Thoracic aorta (tissue), 2 donors: ENCODE data around the gene ZNF138. TPM values are rescaled to one million over a fixed set of nuclear protein-coding genes. Genes with fewer than 3 reads are reported as not detected.
"Not testable (repeated sequence)": the region's sequence is repeated elsewhere in the genome, so short reads cannot be mapped to it uniquely, and the experiment has no call there.

Experiments
- ATAC-seq: fragments of 150-250 bp; one replicate; pipeline ENCODE4 v1.8.0; 2017; ENCODE audit warnings: low read depth; ENCODE audit not compliant: insufficient number of reproducible peaks, low FRiP score
- DNase-seq: peaks from one replicate; pipeline ENCODE4 v3.0.0-alpha.2; 2020; ENCODE audit warnings: low spot score
- H3K27ac ChIP-seq, 2 donors: fragments of 200-600 bp; sonication (generic); 1 replicate in 1 of 2; 2 replicates in 1 of 2; pipeline ENCODE4 v1.5.1; 2016; ENCODE audit warnings: mild to moderate bottlenecking in 2 of 2, moderate library complexity in 2 of 2
- H3K27me3 ChIP-seq: fragments of 200-600 bp; sonication (generic); replicated peaks from 2 replicates; pipeline ENCODE4 v1.6.0; 2016; ENCODE audit warnings: mild to moderate bottlenecking; ENCODE audit not compliant: insufficient read depth
- H3K36me3 ChIP-seq: fragments of 200-600 bp; sonication (generic); one replicate; pipeline ENCODE4 v1.5.1; 2016
- H3K4me1 ChIP-seq, 2 donors: fragments of 200-600 bp; sonication (generic); 1 replicate in 1 of 2; 2 replicates in 1 of 2; pipeline versions ENCODE4 v1.5.1 to v1.6.0; 2016; ENCODE audit warnings: low read depth in 2 of 2, mild to moderate bottlenecking in 1 of 2; ENCODE audit not compliant: control insufficient read depth in 1 of 2
- H3K4me3 ChIP-seq: fragments of 200-600 bp; sonication (generic); 2 replicates; pipeline ENCODE4 v1.5.1; 2016; ENCODE audit warnings: mild to moderate bottlenecking
- H3K9me3 ChIP-seq: fragments of 200-600 bp; sonication (generic); 2 replicates; pipeline ENCODE4 v1.5.1; 2016
- CTCF ChIP-seq: fragments of 200-600 bp; sonication (generic); IDR thresholded peaks from one replicate; pipeline ENCODE4 v1.5.1; 2019; ENCODE audit warnings: antibody characterized with exemption
- total RNA-seq, 2 donors: library from RNA; depleted of rRNA; stranded (reverse); fragments of >200 nt; gene quantifications; one replicate each; pipeline versions ENCODE4 v1.1.0 to v1.2.3, GENCODE V29; 2016

ZNF138 gene
- total RNA-seq, 2 donors from 2014 or later = 7.7 to 11.0 TPM

- DNase-seq (no peak), ATAC-seq (no peak)
- no peak for TF ChIP-seq CTCF
- Histone ChIP-seq H3K9me3 (no peaks in the 10 kb centered on the region), H3K27ac (peak overlapping the region; percentile 77 to 80), H3K4me1 (peaks cover 8 to 22% of the 10 kb centered on the region in 2 donors), H3K36me3 (no peaks in the 10 kb centered on the region), H3K4me3 (peak overlapping the region; percentile 99), H3K27me3 (no peaks in the 10 kb centered on the region)
Observed at GRCh38 chr7:64793106-64793755, 997 bp upstream of the ZNF138 start.

- peaks cover 8 to 22% of the 10 kb centered on the region in 2 donors for H3K4me1 ChIP-seq
- DNase-seq (no peak), ATAC-seq (no peak)
- no peak overlapping the region for H3K27ac ChIP-seq
- peak overlapping the region; percentile 99 for H3K4me3 ChIP-seq
- TF ChIP-seq CTCF = no peak
- peaks cover 4% of the 10 kb centered on the region for H3K36me3 ChIP-seq
- no peaks in the 10 kb centered on the region for H3K9me3 ChIP-seq
- H3K27me3 ChIP-seq = no peaks in the 10 kb centered on the region
Observed at GRCh38 chr7:64795176-64795575, 948 bp downstream of the ZNF138 start.

GRCh38 chr7:64799169-64799568 is 4.9 kb downstream of the ZNF138 start:
- H3K4me1 ChIP-seq = peaks cover 8 to 16% of the 10 kb centered on the region in 2 donors
- not testable (repeated sequence) for H3K27ac ChIP-seq, H3K4me3 ChIP-seq, DNase-seq, ATAC-seq, H3K36me3 ChIP-seq, H3K9me3 ChIP-seq, H3K27me3 ChIP-seq

GRCh38 chr7:64802699-64803098 is 8.5 kb downstream of the ZNF138 start:
- H3K4me1 ChIP-seq = no peaks in the 10 kb centered on the region
- H3K4me3 ChIP-seq = no peak overlapping the region

GRCh38 chr7:64807731-64808365 is 13.6 kb downstream of the ZNF138 start:
- Histone ChIP-seq H3K4me3 (no peak overlapping the region), H3K27me3 (no peaks in the 10 kb centered on the region), H3K9me3 (no peaks in the 10 kb centered on the region), H3K27ac (no peak overlapping the region), H3K36me3 (peaks cover 3% of the 10 kb centered on the region), H3K4me1 (no peaks in the 10 kb centered on the region)
- no peak for DNase-seq
- ATAC-seq = no peak
- no peak for TF ChIP-seq CTCF

More at GRCh38 chr7:64802699-64803098, 8.5 kb downstream of the ZNF138 start:
- TF ChIP-seq CTCF = no peak
- ATAC-seq (no peak), DNase-seq (no peak)
- H3K27ac ChIP-seq = no peak overlapping the region
- no peaks in the 10 kb centered on the region for H3K27me3 ChIP-seq
- H3K36me3 ChIP-seq = peaks cover 4% of the 10 kb centered on the region
- no peaks in the 10 kb centered on the region for H3K9me3 ChIP-seq
